H1 (cell line): ENCODE results near the gene HOGA1. TPM values are rescaled to one million over a fixed set of nuclear protein-coding genes. Genes with fewer than 3 reads are reported as not detected.

Experiments used
- CTCF ChIA-PET: fragments of 300-600 bp; sonication (Branson Sonifier 250); formaldehyde crosslinking; loops from one replicate; lab custom pipeline; 2021; ENCODE audit not compliant: partially characterized antibody; lab: Charles Lee
- POLR2A ChIA-PET: fragments of 300-600 bp; sonication (Branson Sonifier 250); formaldehyde crosslinking; loops from one replicate; lab custom pipeline; 2021; ENCODE audit warnings: inconsistent platforms; ENCODE audit not compliant: partially characterized antibody; lab: Charles Lee
- DNase-seq, 2 experiments: peaks; one replicate each; pipeline versions ENCODE4 v3.0.0 to v3.0.0-alpha.2; 2010 to 2022; ENCODE audit warnings: low spot score in 2 of 2, low read depth in 1 of 2, mixed read lengths in 1 of 2
- FAIRE-seq: peaks from 2 replicates; lab custom pipeline; 2011; peaks lifted over from hg19 to GRCh38; lab: Jason Lieb, UNC
- H2AFZ ChIP-seq: 2 replicates; pipeline ENCODE4 v1.8.1; 2012; ENCODE audit warnings: low read length, inconsistent platforms
- H2AK5ac ChIP-seq: 2 replicates; pipeline ENCODE4 v1.6.1; 2013; ENCODE audit warnings: low read depth, low read length
- H2BK120ac ChIP-seq: replicated peaks from 2 replicates; pipeline ENCODE3; 2013; ENCODE audit warnings: low read depth, low read length, inconsistent platforms
- H2BK12ac ChIP-seq: 2 replicates; pipeline ENCODE4 v1.6.1; 2013; ENCODE audit warnings: low read depth, low read length
- H2BK15ac ChIP-seq: 2 replicates; pipeline ENCODE4 v1.6.1; 2013; ENCODE audit warnings: low read length
- H2BK20ac ChIP-seq: 2 replicates; pipeline ENCODE4 v1.6.1; 2013; ENCODE audit warnings: low read length
- H2BK5ac ChIP-seq: 2 replicates; pipeline ENCODE4 v1.6.1; 2013; ENCODE audit warnings: low read depth, low read length
- H3K14ac ChIP-seq: 2 replicates; pipeline ENCODE4 v1.6.1; 2013; ENCODE audit warnings: inconsistent platforms; ENCODE audit not compliant: insufficient read length
- H3K18ac ChIP-seq: 2 replicates; pipeline ENCODE4 v1.6.1; 2013; ENCODE audit warnings: low read length; ENCODE audit errors: extremely low read depth
- H3K23ac ChIP-seq: 2 replicates; pipeline ENCODE4 v1.6.1; 2013; ENCODE audit warnings: inconsistent platforms; ENCODE audit not compliant: insufficient read length
- H3K23me2 ChIP-seq: 2 replicates; pipeline ENCODE4 v1.6.1; 2013; ENCODE audit warnings: low read depth, low read length
- H3K27ac ChIP-seq: 2 replicates; pipeline ENCODE4 v1.6.1; 2011; ENCODE audit warnings: low read depth, low read length, inconsistent platforms
- H3K27me3 ChIP-seq, 4 experiments: replicated peaks in 1 of 4; 1 replicate in 1 of 4; 2 replicates in 3 of 4; pipeline versions ENCODE4 v1.6.1 to v1.8.1; 2011 to 2013; ENCODE audit warnings: low read length in 3 of 4, mild to moderate bottlenecking in 3 of 4, inconsistent platforms in 2 of 4, mixed read lengths in 2 of 4, moderate library complexity in 1 of 4; ENCODE audit not compliant: control insufficient read depth in 3 of 4, insufficient read depth in 3 of 4; ENCODE audit errors: extremely low read depth in 1 of 4
- H3K36me3 ChIP-seq, 4 experiments: 2 replicates each; pipeline versions ENCODE4 v1.6.1 to v1.8.1; 2011 to 2013; ENCODE audit warnings: mild to moderate bottlenecking in 4 of 4, low read length in 3 of 4, moderate library complexity in 2 of 4, control low read depth in 1 of 4, inconsistent platforms in 1 of 4; ENCODE audit not compliant: insufficient read depth in 4 of 4, control insufficient read depth in 2 of 4
- H3K4ac ChIP-seq: replicated peaks from 2 replicates; pipeline ENCODE3; 2013; ENCODE audit warnings: low read length, low read depth, mixed read lengths, inconsistent platforms; ENCODE audit not compliant: insufficient read length
- H3K4me1 ChIP-seq, 4 experiments: replicated peaks in 1 of 4; 1 replicate in 1 of 4; 2 replicates in 3 of 4; pipeline versions ENCODE4 v1.6.1 to v1.8.1; 2011 to 2013; ENCODE audit warnings: low read length in 3 of 4, inconsistent platforms in 2 of 4, mixed read lengths in 1 of 4; ENCODE audit not compliant: insufficient read depth in 4 of 4, control insufficient read depth in 3 of 4
- H3K4me2 ChIP-seq, 2 experiments: 2 replicates each; pipeline versions ENCODE4 v1.6.1 to v1.8.1; 2011 to 2013; ENCODE audit warnings: low read depth in 2 of 2, low read length in 2 of 2, control low read depth in 1 of 2, inconsistent platforms in 1 of 2, mild to moderate bottlenecking in 1 of 2; ENCODE audit not compliant: insufficient read depth in 1 of 2
- H3K4me3 ChIP-seq, 4 experiments: fragments of 200-600, 300-600 bp in 1 of 4; sonication (generic), shearing (Covaris generic), sonication (Bioruptor Twin) in 1 of 4; 2 replicates each; pipeline versions ENCODE4 v1.5.1 to v1.8.1; 2011 to 2016; ENCODE audit warnings: low read length in 4 of 4, low read depth in 3 of 4, control low read depth in 2 of 4, inconsistent platforms in 2 of 4, mild to moderate bottlenecking in 2 of 4, mixed read lengths in 1 of 4, moderate library complexity in 1 of 4; ENCODE audit not compliant: insufficient read depth in 2 of 4; ENCODE audit errors: extremely low read depth in 1 of 4
- H3K56ac ChIP-seq: replicated peaks from 2 replicates; pipeline ENCODE3; 2013; ENCODE audit warnings: low read depth, mild to moderate bottlenecking, mixed read lengths, low read length, inconsistent platforms; ENCODE audit not compliant: insufficient read length
- H3K79me1 ChIP-seq: 2 replicates; pipeline ENCODE4 v1.6.1; 2013; ENCODE audit warnings: low read depth, low read length, control low read depth
- H3K79me2 ChIP-seq, 2 experiments: 2 replicates each; pipeline versions ENCODE4 v1.6.1 to v1.8.1; 2012 to 2013; ENCODE audit warnings: low read length in 2 of 2, mild to moderate bottlenecking in 2 of 2, inconsistent platforms in 1 of 2; ENCODE audit not compliant: insufficient read depth in 2 of 2, control insufficient read depth in 1 of 2
- H3K9ac ChIP-seq, 4 experiments: replicated peaks in 1 of 4; 1 replicate in 1 of 4; 2 replicates in 3 of 4; pipeline versions ENCODE4 v1.6.1 to v1.8.1; 2011 to 2013; ENCODE audit warnings: low read depth in 3 of 4, low read length in 3 of 4, control low read depth in 2 of 4, mild to moderate bottlenecking in 2 of 4, moderate library complexity in 2 of 4, inconsistent platforms in 1 of 4; ENCODE audit errors: extremely low read depth in 1 of 4
- H3K9me3 ChIP-seq, 2 experiments: 2 replicates each; pipeline versions ENCODE4 v1.6.1 to v1.8.1; 2012 to 2013; ENCODE audit warnings: mild to moderate bottlenecking in 2 of 2, moderate library complexity in 2 of 2, control low read depth in 1 of 2, inconsistent platforms in 1 of 2, low read depth in 1 of 2, low read length in 1 of 2, mixed read lengths in 1 of 2; ENCODE audit not compliant: insufficient read depth in 2 of 2
- H4K20me1 ChIP-seq, 2 experiments: replicated peaks in 1 of 2; 2 replicates each; pipeline versions ENCODE3 to v1.8.1; 2011 to 2013; ENCODE audit warnings: inconsistent platforms in 2 of 2, low read length in 2 of 2, mild to moderate bottlenecking in 1 of 2; ENCODE audit not compliant: insufficient read depth in 2 of 2, control insufficient read depth in 1 of 2
- H4K5ac ChIP-seq: 2 replicates; pipeline ENCODE4 v1.6.1; 2013; ENCODE audit warnings: low read length, low read depth, mixed read lengths, inconsistent platforms; ENCODE audit not compliant: insufficient read length
- H4K8ac ChIP-seq: 2 replicates; pipeline ENCODE4 v1.8.0; 2013; ENCODE audit warnings: mild to moderate bottlenecking, moderate library complexity, low read length, inconsistent platforms; ENCODE audit not compliant: insufficient read depth; ENCODE audit errors: extremely low read depth
- H4K91ac ChIP-seq: replicated peaks from 2 replicates; pipeline ENCODE3; 2013; ENCODE audit warnings: low read length, mixed read lengths, inconsistent platforms; ENCODE audit not compliant: insufficient read length
- ATF3 ChIP-seq: IDR thresholded peaks from 2 replicates; pipeline ENCODE4 v1.6.1; 2011; ENCODE audit warnings: low read depth, mild to moderate bottlenecking, low read length; ENCODE audit not compliant: insufficient read depth
- CBX8 ChIP-seq: fragments of 300-800, 300-1000 bp; sonication (generic); IDR thresholded peaks from 2 replicates; pipeline ENCODE4 v1.7.1; 2016; ENCODE audit warnings: low read depth, low read length, borderline replicate concordance
- CTBP2 ChIP-seq: IDR thresholded peaks from 2 replicates; pipeline ENCODE4 v1.7.0; 2011; ENCODE audit warnings: borderline replicate concordance, mild to moderate bottlenecking, moderate library complexity, mixed read lengths, low read length; ENCODE audit not compliant: insufficient read depth, insufficient read length
- EGR1 ChIP-seq: IDR thresholded peaks from 2 replicates; pipeline ENCODE4 v1.6.1; 2011; ENCODE audit warnings: low read depth, low read length, borderline replicate concordance
- EP300 ChIP-seq, 2 experiments: IDR thresholded peaks; 1 replicate in 1 of 2; 2 replicates in 1 of 2; pipeline ENCODE4 v1.6.1; 2011 to 2012; ENCODE audit warnings: low read depth in 2 of 2, low read length in 2 of 2, mild to moderate bottlenecking in 2 of 2, borderline replicate concordance in 1 of 2, inconsistent platforms in 1 of 2, moderate library complexity in 1 of 2
- FOSL1 ChIP-seq: IDR thresholded peaks from 2 replicates; pipeline ENCODE4 v1.6.1; 2011; ENCODE audit warnings: mild to moderate bottlenecking, low read depth, low read length, moderate library complexity; ENCODE audit not compliant: insufficient read depth
- WGBS, 2 experiments: shearing (Covaris generic) in 1 of 2; methylation state at CpG; one replicate each; pipeline versions ENCODE4 v1.1.6 to v1.1.7; 2013 to 2015; ENCODE audit warnings: low lambda C conversion rate in 2 of 2, mixed read lengths in 2 of 2, inconsistent platforms in 1 of 2, low coverage in 1 of 2, missing lambda C conversion rate in 1 of 2; ENCODE audit not compliant: insufficient replicate concordance in 2 of 2, insufficient coverage in 1 of 2, insufficient read length in 1 of 2; ENCODE audit errors: extremely low coverage in 1 of 2, missing lambda C conversion rate in 1 of 2; 5-methylcytosine and 5-hydroxymethylcytosine counted together
- polyA plus RNA-seq, 7 experiments: library from polyadenylated mRNA; depleted of rRNA in 3 of 7; stranded (reverse) in 5 of 7; unstranded in 2 of 7; fragments of >200 nt in 5 of 7; fragments of 200-250 nt in 2 of 7; gene quantifications; 1 replicate in 5 of 7; 2 replicates in 1 of 7; 4 replicates in 1 of 7; pipeline versions ENCODE4 v1.2.1 to v1.2.3, GENCODE V29; 2011 to 2013; ENCODE audit warnings: missing spikeins in 2 of 7, mixed read lengths in 2 of 7
- total RNA-seq: library from RNA; stranded (reverse); fragmentation: NEBNext Ultra II Directional; extraction: Animal tissue kit (Norgen Biotek cat#: 25700); gene quantifications from 2 replicates; pipeline ENCODE4 v1.2.1, GENCODE V29; 2021

HOGA1 gene
- total and polyA plus RNA-seq, 2 of the 8 experiments (the other 6 are each of a cell fraction or from before 2014, with no cell fraction given) = 0.28 to 1.00 TPM

DNA sequence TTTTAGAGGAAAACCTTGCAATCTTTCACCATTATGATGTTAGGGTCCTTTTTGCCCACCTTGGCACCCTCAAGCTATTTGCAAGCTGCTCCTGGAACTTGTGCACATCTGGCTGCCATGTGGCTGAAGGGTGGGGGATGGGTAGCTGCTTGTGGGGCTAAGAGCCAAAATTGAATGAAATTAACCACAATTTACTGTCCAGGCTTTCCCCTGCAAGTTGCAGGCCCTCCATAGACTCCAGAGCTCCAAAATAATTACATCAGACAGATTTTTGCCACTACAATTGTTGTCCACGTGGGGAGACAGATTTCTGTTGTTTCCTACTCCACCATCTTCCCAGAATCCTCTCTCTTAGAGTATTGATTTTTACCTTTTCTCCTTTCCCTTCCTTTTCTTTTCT is 75.4 kb downstream of the HOGA1 start:
- Histone ChIP-seq H3K4me2 (no peak overlapping the region), H2BK120ac (no peak overlapping the region), H3K4me3 (no peak overlapping the region), H4K8ac (no peak overlapping the region), H3K27me3 (no peaks in the 10 kb centered on the region), H2BK15ac (no peak overlapping the region), H3K9me3 (no peaks in the 10 kb centered on the region), H2BK20ac (no peak overlapping the region), H4K20me1 (peaks cover 2% of the 10 kb centered on the region in 2 experiments), H3K79me1 (no peaks in the 10 kb centered on the region), H3K23ac (no peak overlapping the region), H3K27ac (no peak overlapping the region), H2BK5ac (no peak overlapping the region), H2AK5ac (no peak overlapping the region), H3K56ac (no peak overlapping the region), H3K14ac (no peak overlapping the region), H4K5ac (no peak overlapping the region), H2AFZ (no peak overlapping the region), H2BK12ac (no peak overlapping the region), H3K4ac (no peak overlapping the region), H3K36me3 (peaks cover 8 to 49% (median 30%) of the 10 kb centered on the region in 4 experiments; a peak in 7 of 8 replicates), H3K79me2 (no peaks in the 10 kb centered on the region), H3K9ac (no peak overlapping the region), H3K18ac (no peak overlapping the region), H4K91ac (no peak overlapping the region), H3K23me2 (no peaks in the 10 kb centered on the region), H3K4me1 (no peaks in the 10 kb centered on the region)
- 94% methylated on average over 1 of the region's 1 CpG; no CpG with 5 or more reads in 1 of the 2 experiments for WGBS, 2 experiments
- no peak for DNase-seq
- ChIA-PET CTCF (interaction anchor here (1.6 kb wide), 1 partner anchor 17 kb away, joined by 6 read pairs; no protein-coding TSS in a partner anchor), POLR2A (no interaction called here)
- no peak for FAIRE-seq
- TF ChIP-seq EGR1 (no peak), EP300 (IDR thresholded peaks at IDR 0.05; ENCODE audit: borderline replicate concordance in 1 of 2, low read depth in 2 of 2, low read length in 2 of 2) (no peak), ATF3 (no peak), FOSL1 (no peak), CBX8 (no peak), CTBP2 (no peak)
